Activated T-cell treated with anti-CD3 and anti-CD28 coated beads, Interleukin-2, amount 50 U/mL, for 48 hours (primary cell): Measurements from ENCODE around the gene ARMH3.
A peak's percentile ranks its signal among the peaks of the same experiment; 100 is the strongest.

ENCODE experiments used
- DNase-seq, 2 experiments: peaks; one replicate each; pipeline ENCODE4 v3.0.0-alpha.2; 2020

ARMH3 gene

DNA sequence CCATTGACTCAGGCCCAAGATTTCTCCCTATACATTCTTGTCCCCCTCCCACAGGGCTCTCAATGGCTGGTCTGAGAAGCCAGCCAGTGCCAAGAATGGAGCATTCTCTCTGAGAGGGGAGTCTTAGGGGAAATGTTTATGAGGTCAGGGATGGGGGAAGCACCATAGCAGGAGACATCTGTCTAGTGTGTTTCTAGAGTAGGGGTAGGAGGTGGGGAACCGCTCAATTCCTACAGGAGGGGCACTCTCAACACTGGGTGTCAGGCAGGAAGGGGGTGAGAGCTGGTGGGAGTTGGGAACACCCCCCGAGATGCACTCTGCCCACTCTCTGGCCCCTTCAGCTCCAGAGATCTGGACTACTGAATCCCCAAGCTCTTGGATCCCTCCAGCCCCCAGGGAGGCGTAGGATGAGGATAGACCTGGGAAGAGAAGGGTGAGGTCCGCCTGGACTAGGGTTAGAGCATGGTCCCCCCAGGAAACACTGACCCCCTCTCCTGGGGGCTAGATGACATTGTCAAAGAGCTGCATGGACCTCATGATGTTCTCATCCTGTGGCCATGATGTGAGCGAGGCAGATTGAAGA, 229.0 kb downstream of the ARMH3 start:
- no peak for DNase-seq

DNA sequence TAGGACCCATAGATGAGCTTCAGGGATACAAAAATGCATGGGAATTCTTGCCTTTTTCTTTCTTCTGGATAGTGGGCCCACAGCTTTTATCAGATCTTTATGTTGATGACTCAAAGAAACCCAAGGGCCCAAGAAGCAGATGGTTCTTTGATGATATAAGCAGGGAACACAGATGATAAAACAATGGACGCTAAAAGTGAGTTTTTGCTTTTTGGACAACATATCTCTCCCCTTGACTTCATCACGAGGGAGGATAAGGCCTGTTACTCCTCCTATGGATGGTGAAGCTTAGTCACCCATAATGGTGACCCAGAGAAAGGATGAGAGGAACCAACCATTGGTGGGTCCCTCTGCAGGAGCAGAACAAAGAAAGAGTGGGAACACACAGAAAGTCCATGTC, 231.2 kb downstream of the ARMH3 start:
- no peak for DNase-seq

GRCh38 chr10:101818872-101819633, 236.9 kb downstream of the ARMH3 start:
- no peak for DNase-seq

- DNase-seq = peak; percentile 97
Observed at GRCh38 chr10:101818119-101818871, 237.7 kb downstream of the ARMH3 start, which contains the start of gene OGA. OGA (minus strand) TSS chr10:101818444; CDS start chr10:101818022, 422 bp downstream.

DNA sequence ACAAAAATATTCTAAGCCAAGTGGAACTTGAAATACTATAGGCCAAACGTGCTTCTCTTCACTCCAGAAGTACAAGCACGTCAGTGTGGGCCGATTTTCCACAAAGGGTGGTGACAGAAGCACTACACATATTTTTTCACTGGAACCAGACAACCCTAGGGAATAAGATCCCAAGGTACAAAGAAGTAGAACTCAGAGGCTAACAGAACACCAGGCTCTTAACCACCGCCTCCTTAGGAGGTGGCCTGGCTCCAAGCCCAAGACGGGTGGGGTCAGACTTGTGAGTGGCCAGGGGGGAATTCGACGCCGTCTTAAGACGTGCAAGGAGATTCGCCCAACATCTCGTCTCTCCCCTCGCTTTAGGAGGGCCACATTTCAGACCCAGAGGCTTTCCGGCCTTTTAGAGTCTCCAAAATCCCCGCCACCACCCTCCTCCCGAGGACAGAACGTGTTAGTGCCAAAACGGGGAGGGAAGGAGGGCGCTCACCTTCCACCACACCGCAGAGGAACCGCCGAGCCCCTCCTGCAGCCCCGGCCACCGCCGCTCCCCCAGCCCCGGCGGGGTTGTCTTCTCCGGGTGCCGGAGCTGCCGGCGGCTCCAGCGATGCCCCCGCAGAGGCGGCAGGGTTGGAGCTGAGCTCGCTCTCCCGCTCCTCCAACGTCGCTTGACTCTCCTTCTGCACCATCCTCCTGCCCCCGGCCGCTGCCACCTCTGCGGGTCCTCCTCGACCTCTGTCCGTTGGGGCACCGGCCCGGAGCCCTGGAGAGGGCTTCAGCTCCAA, 238.4 kb downstream of the ARMH3 start:
- DNase-seq = peak in 1 of 2 experiments; percentile 66

- DNase-seq = no peak
Observed at GRCh38 chr10:101816913-101817336, 239.0 kb downstream of the ARMH3 start.

DNA sequence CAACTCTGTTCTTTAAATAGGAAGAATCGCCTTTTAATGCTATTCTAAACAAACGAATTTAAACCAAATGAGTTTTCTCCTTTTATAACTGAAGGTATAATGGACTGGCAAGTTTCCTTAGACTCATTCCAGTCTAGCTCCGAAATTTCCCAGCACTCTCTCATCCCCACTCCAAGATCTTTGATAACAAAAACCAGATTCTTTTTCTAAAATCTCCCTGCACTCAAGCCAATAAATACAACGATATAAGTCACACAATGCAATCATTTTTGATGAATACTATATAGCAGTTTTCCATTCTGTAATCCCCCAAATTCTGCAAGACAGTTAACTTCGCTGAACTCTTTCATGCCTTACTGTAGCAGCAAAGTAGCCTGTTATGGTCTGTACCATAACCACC, 239.6 kb downstream of the ARMH3 start:
- DNase-seq = no peak

DNA sequence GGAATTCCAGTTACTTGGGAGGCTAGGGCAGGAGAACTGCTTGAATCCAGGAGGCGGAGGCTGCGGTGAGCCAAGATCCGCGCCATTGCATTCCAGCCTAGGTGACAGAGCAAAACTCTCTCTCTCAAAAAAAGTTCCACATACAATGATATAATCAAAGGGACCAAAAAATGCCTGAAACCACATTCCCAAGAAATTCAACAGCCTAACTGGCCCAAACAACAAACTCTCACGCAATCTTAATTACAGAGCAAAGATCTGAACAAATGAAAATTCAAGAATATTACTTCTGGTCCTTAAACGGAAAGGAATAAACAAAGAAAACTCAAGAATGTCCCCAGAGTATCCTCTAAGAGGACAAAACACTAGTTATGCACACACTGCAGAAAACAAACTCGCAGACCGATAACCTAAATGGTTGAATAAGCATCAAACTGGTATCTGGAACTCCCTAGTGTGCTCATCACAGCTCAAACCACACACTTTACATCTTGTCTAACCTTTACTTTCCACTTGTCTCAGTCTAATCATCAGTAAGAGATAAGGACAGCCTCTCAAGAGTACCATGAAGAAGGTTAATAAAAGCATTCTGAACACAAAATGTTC, 241.4 kb downstream of the ARMH3 start:
- DNase-seq = no peak

DNA sequence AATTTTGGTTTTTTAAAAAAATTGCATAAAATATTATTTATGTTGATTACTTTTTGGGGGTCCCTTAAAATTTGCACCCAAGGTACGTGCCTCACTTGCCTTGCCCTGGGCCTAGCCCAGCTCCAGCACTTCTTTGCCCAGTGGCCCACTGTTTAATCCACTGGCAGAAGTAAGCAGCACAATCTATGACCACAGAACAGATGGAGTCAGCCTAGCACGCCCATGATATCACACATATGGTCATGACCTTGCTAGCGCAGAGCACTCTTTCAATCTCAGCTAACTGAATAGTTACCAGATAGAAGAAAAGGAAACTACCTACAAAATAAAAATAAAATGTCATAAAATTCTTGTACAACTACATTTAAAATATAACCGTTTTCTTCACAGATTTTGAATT, 243.4 kb downstream of the ARMH3 start:
- no peak for DNase-seq

GRCh38 chr10:101807158-101807557, 248.8 kb downstream of the ARMH3 start:
- no peak for DNase-seq

DNA sequence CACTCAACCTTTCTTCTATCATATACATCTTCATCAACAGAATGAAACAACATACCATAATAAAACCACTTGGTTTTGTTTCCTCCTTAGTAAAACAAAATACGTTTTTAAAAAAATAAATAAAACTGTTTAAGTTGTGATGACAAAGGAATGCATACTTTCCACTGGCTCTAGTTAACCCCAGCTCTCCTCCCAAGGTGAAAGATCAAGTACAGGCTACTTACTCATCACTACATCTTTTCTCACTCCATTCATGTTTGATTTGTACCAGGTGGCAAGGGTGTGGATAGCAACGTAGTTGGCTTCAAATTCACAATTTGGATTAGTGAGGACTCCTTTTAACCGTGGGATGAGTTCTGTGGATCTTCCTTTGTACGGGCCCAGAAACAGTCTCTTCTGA, 252.5 kb downstream of the ARMH3 start:
- no peak for DNase-seq

GRCh38 chr10:101797403-101798059, 258.4 kb downstream of the ARMH3 start:
- DNase-seq = no peak
